OCI-LY3 (cell line): ENCODE measurements around the gene NOTUM.

ENCODE experiments used
- EZH2phosphoT487 ChIP-seq: fragments of 200-600 bp; shearing (Covaris generic); IDR thresholded peaks from 2 replicates; pipeline ENCODE4 v1.6.1; 2018; ENCODE audit warnings: antibody characterized with exemption, mixed run types, low read depth
- TF ChIP-seq, protein P1 (sequence below): fragments of 200-600, 300-600 bp; sonication (generic); IDR thresholded peaks from 2 replicates; pipeline ENCODE4 v1.5.1; 2014; ENCODE audit warnings: antibody characterized with exemption, low read length, low read depth

DNA sequence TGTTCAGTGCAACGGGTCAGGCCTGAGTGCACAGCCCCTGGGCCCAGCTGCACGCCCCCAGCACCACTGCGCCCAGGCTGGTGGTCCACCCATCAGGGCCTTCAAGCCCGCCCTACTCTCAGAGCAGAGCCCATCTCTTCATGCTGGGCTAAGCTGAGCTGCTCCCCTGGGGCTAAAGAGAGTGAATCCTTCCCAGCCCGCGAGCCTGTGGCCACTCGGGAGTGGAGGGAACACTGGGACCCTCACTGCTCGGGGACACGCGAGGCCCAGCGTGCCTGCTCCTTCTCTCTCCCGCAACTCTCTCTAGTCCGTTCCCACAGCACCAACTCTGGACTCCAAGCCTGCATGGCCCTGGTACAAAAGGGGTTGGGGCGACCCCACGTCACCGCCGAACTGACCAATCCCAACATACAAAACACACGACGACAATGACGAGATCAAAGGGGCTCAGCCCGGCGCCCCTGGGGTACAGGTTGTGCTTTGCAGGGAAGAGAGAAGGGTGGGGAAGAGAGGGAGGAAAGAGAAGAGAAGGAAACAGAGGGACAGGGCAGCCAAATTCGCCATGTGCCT, 38.9 kb downstream of the NOTUM start:
- TF ChIP-seq, protein P1, sequence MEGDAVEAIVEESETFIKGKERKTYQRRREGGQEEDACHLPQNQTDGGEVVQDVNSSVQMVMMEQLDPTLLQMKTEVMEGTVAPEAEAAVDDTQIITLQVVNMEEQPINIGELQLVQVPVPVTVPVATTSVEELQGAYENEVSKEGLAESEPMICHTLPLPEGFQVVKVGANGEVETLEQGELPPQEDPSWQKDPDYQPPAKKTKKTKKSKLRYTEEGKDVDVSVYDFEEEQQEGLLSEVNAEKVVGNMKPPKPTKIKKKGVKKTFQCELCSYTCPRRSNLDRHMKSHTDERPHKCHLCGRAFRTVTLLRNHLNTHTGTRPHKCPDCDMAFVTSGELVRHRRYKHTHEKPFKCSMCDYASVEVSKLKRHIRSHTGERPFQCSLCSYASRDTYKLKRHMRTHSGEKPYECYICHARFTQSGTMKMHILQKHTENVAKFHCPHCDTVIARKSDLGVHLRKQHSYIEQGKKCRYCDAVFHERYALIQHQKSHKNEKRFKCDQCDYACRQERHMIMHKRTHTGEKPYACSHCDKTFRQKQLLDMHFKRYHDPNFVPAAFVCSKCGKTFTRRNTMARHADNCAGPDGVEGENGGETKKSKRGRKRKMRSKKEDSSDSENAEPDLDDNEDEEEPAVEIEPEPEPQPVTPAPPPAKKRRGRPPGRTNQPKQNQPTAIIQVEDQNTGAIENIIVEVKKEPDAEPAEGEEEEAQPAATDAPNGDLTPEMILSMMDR = no peak
- TF ChIP-seq EZH2phosphoT487 = no peak
